ENCODE data around the gene RPL10. TPM values are rescaled to one million over a fixed set of nuclear protein-coding genes. Genes with fewer than 3 reads are reported as not detected.
A peak's percentile ranks its signal among the peaks of the same experiment; 100 is the strongest.

Gene RPL10
- total and polyA plus RNA-seq, 9 of the 15 experiments (the other 6 are each of a cell fraction or from before 2014, with no cell fraction given) = 3,774 to 7,600 (median 5,014) TPM

DNA sequence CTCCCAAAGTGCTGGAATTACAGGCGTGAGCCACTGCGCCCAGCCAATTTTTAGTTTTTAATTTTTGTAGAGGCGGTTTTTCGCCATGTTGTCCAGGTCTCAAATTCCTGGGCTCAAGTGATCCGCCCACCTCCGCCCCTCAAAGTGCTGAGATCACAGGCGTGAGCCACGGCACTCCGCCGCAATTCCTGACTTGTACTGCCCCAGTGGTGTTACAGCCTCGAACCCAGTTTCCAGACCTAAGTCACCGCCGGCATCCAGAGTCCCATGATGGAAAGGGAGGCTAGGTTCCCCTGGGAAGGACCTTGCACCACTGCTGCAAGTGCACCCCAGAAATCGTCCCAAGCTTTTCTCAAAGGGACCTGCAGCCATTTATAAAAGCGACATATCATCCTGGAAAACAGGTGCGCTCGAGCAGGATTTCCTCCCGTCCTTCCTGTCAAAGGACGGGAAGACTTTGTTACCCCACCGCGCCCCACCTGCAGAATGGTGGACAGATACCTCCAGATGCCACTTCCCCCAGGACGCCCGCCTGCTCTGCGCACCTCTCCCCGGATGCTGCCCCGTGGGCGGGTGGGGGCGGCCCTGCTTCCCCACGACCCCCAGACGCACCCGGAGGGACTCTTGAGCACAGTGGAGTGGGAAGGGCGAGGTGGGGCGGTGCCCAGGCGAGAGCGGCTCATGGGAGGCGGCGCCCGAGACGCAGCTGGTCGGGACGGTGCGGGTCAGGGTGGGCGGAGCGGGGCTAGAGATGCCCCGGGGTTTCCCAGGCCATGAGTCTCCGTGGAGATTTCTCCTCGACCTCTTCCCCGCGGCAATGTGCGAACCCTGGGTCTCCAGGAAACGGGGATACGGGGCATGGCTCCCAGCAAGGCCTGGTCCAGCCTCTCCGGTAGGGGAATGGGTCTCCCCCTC is 947 bp upstream of the RPL10 start (continued):
- TF ChIP-seq, protein P1, sequence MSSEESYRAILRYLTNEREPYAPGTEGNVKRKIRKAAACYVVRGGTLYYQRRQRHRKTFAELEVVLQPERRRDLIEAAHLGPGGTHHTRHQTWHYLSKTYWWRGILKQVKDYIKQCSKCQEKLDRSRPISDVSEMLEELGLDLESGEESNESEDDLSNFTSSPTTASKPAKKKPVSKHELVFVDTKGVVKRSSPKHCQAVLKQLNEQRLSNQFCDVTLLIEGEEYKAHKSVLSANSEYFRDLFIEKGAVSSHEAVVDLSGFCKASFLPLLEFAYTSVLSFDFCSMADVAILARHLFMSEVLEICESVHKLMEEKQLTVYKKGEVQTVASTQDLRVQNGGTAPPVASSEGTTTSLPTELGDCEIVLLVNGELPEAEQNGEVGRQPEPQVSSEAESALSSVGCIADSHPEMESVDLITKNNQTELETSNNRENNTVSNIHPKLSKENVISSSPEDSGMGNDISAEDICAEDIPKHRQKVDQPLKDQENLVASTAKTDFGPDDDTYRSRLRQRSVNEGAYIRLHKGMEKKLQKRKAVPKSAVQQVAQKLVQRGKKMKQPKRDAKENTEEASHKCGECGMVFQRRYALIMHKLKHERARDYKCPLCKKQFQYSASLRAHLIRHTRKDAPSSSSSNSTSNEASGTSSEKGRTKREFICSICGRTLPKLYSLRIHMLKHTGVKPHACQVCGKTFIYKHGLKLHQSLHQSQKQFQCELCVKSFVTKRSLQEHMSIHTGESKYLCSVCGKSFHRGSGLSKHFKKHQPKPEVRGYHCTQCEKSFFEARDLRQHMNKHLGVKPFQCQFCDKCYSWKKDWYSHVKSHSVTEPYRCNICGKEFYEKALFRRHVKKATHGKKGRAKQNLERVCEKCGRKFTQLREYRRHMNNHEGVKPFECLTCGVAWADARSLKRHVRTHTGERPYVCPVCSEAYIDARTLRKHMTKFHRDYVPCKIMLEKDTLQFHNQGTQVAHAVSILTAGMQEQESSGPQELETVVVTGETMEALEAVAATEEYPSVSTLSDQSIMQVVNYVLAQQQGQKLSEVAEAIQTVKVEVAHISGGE (CRISPR knock-in tag; IDR thresholded peaks at IDR 0.05) = peak in 1 of 3 experiments; percentile 40; a peak in 1 of 6 replicates
- TF ChIP-seq, protein P2, sequence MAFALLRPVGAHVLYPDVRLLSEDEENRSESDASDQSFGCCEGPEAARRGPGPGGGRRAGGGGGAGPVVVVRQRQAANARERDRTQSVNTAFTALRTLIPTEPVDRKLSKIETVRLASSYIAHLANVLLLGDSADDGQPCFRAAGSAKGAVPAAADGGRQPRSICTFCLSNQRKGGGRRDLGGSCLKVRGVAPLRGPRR (CRISPR knock-in tag; IDR thresholded peaks at IDR 0.05) = no peak
- TF ChIP-seq E2F3 (CRISPR knock-in tag; IDR thresholded peaks at IDR 0.05) (0 out of 2 replicates have a peak, but pooled peaks have one; percentile 5), EGR1 (conservative IDR thresholded peaks at IDR 0.05) (peak; percentile 78), BRD4 (IDR thresholded peaks at IDR 0.05) (peak; percentile 86; the same call in 1 of the 2 replicates), NR2C2 (CRISPR knock-in tag; IDR thresholded peaks at IDR 0.05) (no peak), NR2C2 (tag; IDR thresholded peaks at IDR 0.05) (0 out of 2 replicates have a peak, but pooled peaks have one; percentile 73), JUND (IDR thresholded peaks at IDR 0.05; ENCODE audit: borderline replicate concordance, low read depth, low read length) (0 out of 2 replicates have a peak, but pooled peaks have one; percentile 7), JUND (tag; IDR thresholded peaks at IDR 0.05; ENCODE audit: borderline replicate concordance, low read depth, low read length) (no peak; the same call in 2 of the 3 replicates), KLF6 (CRISPR knock-in tag; IDR thresholded peaks at IDR 0.05; ENCODE audit: borderline replicate concordance) (0 out of 2 replicates have a peak, but pooled peaks have one; percentile 26), PHF8 (IDR thresholded peaks at IDR 0.05; ENCODE audit: borderline replicate concordance, low read length) (peak; percentile 39; the same call in 1 of the 2 replicates), CXXC5 (CRISPR knock-in tag; IDR thresholded peaks at IDR 0.05) (peak; percentile 42), ZNF12 (CRISPR knock-in tag; IDR thresholded peaks at IDR 0.05) (peak; percentile 88)
- TF ChIP-seq, protein P3, sequence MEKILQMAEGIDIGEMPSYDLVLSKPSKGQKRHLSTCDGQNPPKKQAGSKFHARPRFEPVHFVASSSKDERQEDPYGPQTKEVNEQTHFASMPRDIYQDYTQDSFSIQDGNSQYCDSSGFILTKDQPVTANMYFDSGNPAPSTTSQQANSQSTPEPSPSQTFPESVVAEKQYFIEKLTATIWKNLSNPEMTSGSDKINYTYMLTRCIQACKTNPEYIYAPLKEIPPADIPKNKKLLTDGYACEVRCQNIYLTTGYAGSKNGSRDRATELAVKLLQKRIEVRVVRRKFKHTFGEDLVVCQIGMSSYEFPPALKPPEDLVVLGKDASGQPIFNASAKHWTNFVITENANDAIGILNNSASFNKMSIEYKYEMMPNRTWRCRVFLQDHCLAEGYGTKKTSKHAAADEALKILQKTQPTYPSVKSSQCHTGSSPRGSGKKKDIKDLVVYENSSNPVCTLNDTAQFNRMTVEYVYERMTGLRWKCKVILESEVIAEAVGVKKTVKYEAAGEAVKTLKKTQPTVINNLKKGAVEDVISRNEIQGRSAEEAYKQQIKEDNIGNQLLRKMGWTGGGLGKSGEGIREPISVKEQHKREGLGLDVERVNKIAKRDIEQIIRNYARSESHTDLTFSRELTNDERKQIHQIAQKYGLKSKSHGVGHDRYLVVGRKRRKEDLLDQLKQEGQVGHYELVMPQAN (IDR thresholded peaks at IDR 0.05; ENCODE audit: borderline replicate concordance) = 0 out of 2 replicates have a peak, but pooled peaks have one; percentile 9

Data from K562 (cell line).